HG02943 (cell line): ENCODE measurements around the gene PDCD1LG2.

ENCODE experiments used
- ATAC-seq: cut with Tn5 transposase; IDR thresholded peaks from one replicate; pipeline ENCODE4 v1.9.1; 2021; ENCODE audit warnings: mild to moderate bottlenecking, low read depth, moderate library complexity; ENCODE audit not compliant: unreplicated experiment

The PDCD1LG2 gene

GRCh38 chr9:5592904-5593303, 82.6 kb downstream of the PDCD1LG2 start:
- no peak for ATAC-seq

DNA sequence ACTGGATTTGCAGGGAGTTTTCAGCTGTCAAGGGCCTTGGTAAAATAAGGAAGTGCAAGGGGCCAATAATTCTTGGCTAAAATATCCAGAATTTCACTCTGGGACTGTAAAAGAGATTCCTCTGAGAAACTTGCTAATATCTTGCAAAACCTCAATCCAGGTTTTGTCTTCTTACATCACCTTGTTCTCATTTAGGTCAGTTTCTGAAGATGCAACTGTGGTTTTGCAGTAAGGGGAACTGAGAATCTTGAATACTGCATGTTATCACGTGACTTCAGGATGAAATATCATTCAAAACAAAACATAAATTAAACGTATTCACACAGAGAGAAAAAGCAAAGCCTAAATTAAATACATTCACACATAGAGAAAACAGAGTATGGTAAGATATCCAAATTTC, 83.6 kb downstream of the PDCD1LG2 start:
- ATAC-seq: no peak

DNA sequence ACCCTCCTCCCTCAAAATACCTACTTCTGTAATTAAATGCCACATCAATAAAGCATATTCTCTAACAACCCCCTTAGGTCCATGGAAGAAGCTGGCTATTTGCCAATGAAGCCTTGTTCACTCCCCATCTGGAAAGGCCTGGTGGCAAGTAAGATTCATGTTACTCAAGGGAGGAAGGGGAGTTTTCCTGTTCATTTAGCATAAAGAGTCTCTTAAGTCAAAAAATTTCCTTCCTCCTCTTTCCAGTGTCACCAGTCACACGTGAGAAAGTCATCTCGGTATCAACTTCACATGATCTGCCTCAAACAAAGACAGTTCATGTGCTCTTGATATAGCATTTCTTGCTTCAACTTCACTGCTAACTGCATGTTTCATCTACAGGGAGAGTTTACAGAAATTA, 85.8 kb downstream of the PDCD1LG2 start:
- no peak for ATAC-seq

DNA sequence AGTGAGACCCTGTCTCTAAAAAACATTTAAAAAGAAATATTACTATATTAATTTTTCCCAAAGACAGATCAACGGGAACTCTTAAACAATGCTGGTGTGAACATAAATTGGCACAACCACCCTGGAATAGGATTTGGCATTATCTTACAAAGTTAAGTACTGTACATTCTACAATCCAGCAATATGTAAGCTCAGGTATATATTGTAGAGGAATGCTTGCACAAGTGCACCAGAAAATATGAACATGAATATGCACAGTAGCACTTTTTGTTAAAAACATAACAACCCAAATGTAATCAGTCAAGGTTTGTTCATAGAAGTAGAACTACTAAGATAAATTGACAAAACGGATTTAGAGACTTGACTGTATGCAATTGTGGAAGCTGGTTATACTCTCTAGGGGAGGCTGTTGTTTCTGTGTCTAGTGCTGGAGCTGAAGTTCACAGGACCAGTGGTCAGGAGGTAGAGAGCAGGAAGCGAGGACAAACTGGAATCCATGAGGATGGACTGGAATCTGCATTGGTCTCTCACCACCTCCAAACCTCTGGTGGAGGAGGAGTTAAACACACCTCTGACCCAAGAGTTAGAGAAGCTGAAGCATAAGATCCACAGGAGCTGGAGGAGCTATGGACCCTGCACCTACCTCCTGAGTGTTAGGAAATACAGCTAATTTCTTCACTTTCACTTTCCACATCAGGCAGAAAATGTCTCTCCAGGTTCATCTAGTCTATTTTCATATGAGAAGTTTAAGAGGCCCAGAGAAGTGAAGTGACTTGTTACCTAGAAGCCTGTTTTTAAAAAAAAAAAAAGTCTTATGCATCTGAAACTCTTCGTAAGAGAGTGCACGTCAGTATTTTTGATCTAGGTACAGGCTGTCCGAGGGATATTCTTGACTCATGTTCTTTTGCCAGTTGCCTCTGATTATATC, 98.2 kb downstream of the PDCD1LG2 start:
- ATAC-seq: no peak

- no peak for ATAC-seq
These were observed 98.9 kb downstream of the PDCD1LG2 start for GRCh38 chr9:5609226-5609596.

DNA sequence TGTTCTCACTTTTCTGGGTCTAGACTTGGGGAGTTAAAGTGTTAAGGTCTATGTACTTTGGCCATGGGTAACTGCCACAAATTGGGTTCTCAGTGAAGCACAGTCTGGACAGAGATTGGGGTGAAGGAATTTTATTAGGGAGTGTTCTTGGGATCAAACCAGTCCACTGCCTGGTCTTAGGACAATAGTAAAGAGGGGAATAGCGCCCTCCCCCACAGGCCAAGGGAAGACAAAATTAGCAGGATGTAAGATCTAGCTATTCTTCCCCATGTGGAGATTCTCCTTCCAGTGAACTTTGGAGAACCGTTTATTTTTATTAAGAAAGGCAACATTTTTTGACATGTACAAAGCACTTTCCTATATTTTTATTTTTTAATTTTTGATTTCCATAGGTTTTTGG, 100.2 kb downstream of the PDCD1LG2 start:
- ATAC-seq: no peak

GRCh38 chr9:5611321-5612184, 101.2 kb downstream of the PDCD1LG2 start:
- no peak for ATAC-seq

- no peak for ATAC-seq
These were observed 101.8 kb downstream of the PDCD1LG2 start for GRCh38 chr9:5612185-5612530.

- ATAC-seq: no peak
These were observed 103.9 kb downstream of the PDCD1LG2 start for GRCh38 chr9:5614192-5614591.

- ATAC-seq: no peak
These were observed 104.7 kb downstream of the PDCD1LG2 start for GRCh38 chr9:5614985-5615384.

- peak; percentile 98 for ATAC-seq
These were observed 107.4 kb downstream of the PDCD1LG2 start for GRCh38 chr9:5617749-5618148.

- no peak for ATAC-seq
These were observed 110.2 kb downstream of the PDCD1LG2 start for GRCh38 chr9:5620494-5620893.
